ENCODE data around the gene ATG16L2.

The ATG16L2 gene

GRCh38 chr11:72767203-72768062, 46.8 kb upstream of the ATG16L2 start:
- no peak overlapping the region for H4K8ac ChIP-seq (ENCODE audit: low read depth, low read length)
- H3K27ac ChIP-seq (ENCODE audit: low read depth, low read length), result no peak overlapping the region
- no peak overlapping the region for H2BK5ac ChIP-seq (ENCODE audit: low read depth, low read length, poor library complexity)
- peak overlapping the region; percentile 58 for H3K18ac ChIP-seq (ENCODE audit: low read length)
- H3K4me1 ChIP-seq (ENCODE audit: control insufficient read depth in 1 of 2, insufficient read depth in 2 of 2, low read length in 2 of 2), result peaks cover 15 to 18% of the 10 kb centered on the region in 2 experiments
- H3K9ac ChIP-seq (ENCODE audit: low read length), result no peak overlapping the region
- H2BK120ac ChIP-seq (ENCODE audit: insufficient read depth, low read length, poor library complexity), result no peak overlapping the region
- H3K4ac ChIP-seq (ENCODE audit: low read depth, low read length), result no peak overlapping the region
- no peak overlapping the region for H3K14ac ChIP-seq (ENCODE audit: low read length)
- WGBS (ENCODE audit: extremely low coverage, insufficient coverage, insufficient read length), result no CpG with 5 or more reads among the region's 4 CpGs
- H4K91ac ChIP-seq (ENCODE audit: low read depth, low read length), result no peak overlapping the region
- no peak for DNase-seq
- no peaks in the 10 kb centered on the region for H3K27me3 ChIP-seq (ENCODE audit: insufficient read depth, low read length)
- no peak overlapping the region for H3K23ac ChIP-seq (ENCODE audit: low read length)
- H4K12ac ChIP-seq (ENCODE audit: low read depth, low read length), result no peak overlapping the region
- no peaks in the 10 kb centered on the region for H3K9me3 ChIP-seq (ENCODE audit: insufficient read depth, low read depth, low read length)
- no peak overlapping the region for H2BK12ac ChIP-seq (ENCODE audit: low read length)
- H3K79me2 ChIP-seq (ENCODE audit: control insufficient read depth, insufficient read depth, low read length, poor library complexity), result peaks cover 2% of the 10 kb centered on the region
- H2AK5ac ChIP-seq (ENCODE audit: low read length), result no peak overlapping the region
- H3K4me3 ChIP-seq (ENCODE audit: low read depth, low read length), result no peak overlapping the region
- H2AFZ ChIP-seq (ENCODE audit: insufficient read depth, low read length, poor library complexity), result no peak overlapping the region
- H3K36me3 ChIP-seq (ENCODE audit: control insufficient read depth in 1 of 2, insufficient read depth in 2 of 2, low read length in 2 of 2), result peaks cover 9 to 12% of the 10 kb centered on the region in 2 experiments
- no peak overlapping the region for H3K4me2 ChIP-seq (ENCODE audit: low read length)
- peaks cover 7% of the 10 kb centered on the region for H3K79me1 ChIP-seq (ENCODE audit: low read length)

GRCh38 chr11:72768581-72768980, 45.6 kb upstream of the ATG16L2 start:
- Histone ChIP-seq H3K9ac (ENCODE audit: low read length) (no peak overlapping the region), H3K4me3 (ENCODE audit: low read depth, low read length) (no peak overlapping the region), H3K79me1 (ENCODE audit: low read length) (peaks cover 7% of the 10 kb centered on the region), H3K4me1 (ENCODE audit: control insufficient read depth in 1 of 2, insufficient read depth in 2 of 2, low read length in 2 of 2) (peaks cover 21 to 27% of the 10 kb centered on the region in 2 experiments), H2AK5ac (ENCODE audit: low read length) (no peak overlapping the region), H3K23ac (ENCODE audit: low read length) (no peak overlapping the region), H2BK5ac (ENCODE audit: low read depth, low read length, poor library complexity) (no peak overlapping the region), H3K9me3 (ENCODE audit: insufficient read depth, low read depth, low read length) (no peaks in the 10 kb centered on the region), H2AFZ (ENCODE audit: insufficient read depth, low read length, poor library complexity) (no peak overlapping the region), H4K12ac (ENCODE audit: low read depth, low read length) (no peak overlapping the region), H3K18ac (ENCODE audit: low read length) (no peak overlapping the region), H2BK120ac (ENCODE audit: insufficient read depth, low read length, poor library complexity) (no peak overlapping the region), H4K8ac (ENCODE audit: low read depth, low read length) (no peak overlapping the region), H3K4me2 (ENCODE audit: low read length) (no peak overlapping the region), H4K91ac (ENCODE audit: low read depth, low read length) (no peak overlapping the region), H3K14ac (ENCODE audit: low read length) (no peak overlapping the region), H3K27me3 (ENCODE audit: insufficient read depth, low read length) (no peaks in the 10 kb centered on the region), H3K79me2 (ENCODE audit: control insufficient read depth, insufficient read depth, low read length, poor library complexity) (peaks cover 2% of the 10 kb centered on the region), H3K27ac (ENCODE audit: low read depth, low read length) (no peak overlapping the region), H3K4ac (ENCODE audit: low read depth, low read length) (no peak overlapping the region), H3K36me3 (ENCODE audit: control insufficient read depth in 1 of 2, insufficient read depth in 2 of 2, low read length in 2 of 2) (peaks cover 8 to 12% of the 10 kb centered on the region in 2 experiments), H2BK12ac (ENCODE audit: low read length) (no peak overlapping the region)
- DNase-seq, result no peak
- no CpG with 5 or more reads among the region's 3 CpGs for WGBS (ENCODE audit: extremely low coverage, insufficient coverage, insufficient read length)

- WGBS (ENCODE audit: extremely low coverage, insufficient coverage, insufficient read length), result no CpG with 5 or more reads among the region's 4 CpGs
- no peak overlapping the region for H3K27ac ChIP-seq (ENCODE audit: low read depth, low read length)
- DNase-seq, result no peak
- no peaks in the 10 kb centered on the region for H3K27me3 ChIP-seq (ENCODE audit: insufficient read depth, low read length)
- peaks cover 2% of the 10 kb centered on the region for H3K79me2 ChIP-seq (ENCODE audit: control insufficient read depth, insufficient read depth, low read length, poor library complexity)
- H2BK5ac ChIP-seq (ENCODE audit: low read depth, low read length, poor library complexity), result no peak overlapping the region
- H3K4me1 ChIP-seq (ENCODE audit: control insufficient read depth in 1 of 2, insufficient read depth in 2 of 2, low read length in 2 of 2), result peaks cover 31 to 34% of the 10 kb centered on the region in 2 experiments
- peaks cover 7% of the 10 kb centered on the region for H3K79me1 ChIP-seq (ENCODE audit: low read length)
- no peak overlapping the region for H3K9ac ChIP-seq (ENCODE audit: low read length)
- H2BK120ac ChIP-seq (ENCODE audit: insufficient read depth, low read length, poor library complexity), result no peak overlapping the region
- no peak overlapping the region for H3K4me2 ChIP-seq (ENCODE audit: low read length)
- H4K8ac ChIP-seq (ENCODE audit: low read depth, low read length), result no peak overlapping the region
- no peak overlapping the region for H4K91ac ChIP-seq (ENCODE audit: low read depth, low read length)
- no peak overlapping the region for H3K4me3 ChIP-seq (ENCODE audit: low read depth, low read length)
- no peak overlapping the region for H3K23ac ChIP-seq (ENCODE audit: low read length)
- no peak overlapping the region for H4K12ac ChIP-seq (ENCODE audit: low read depth, low read length)
- H2AK5ac ChIP-seq (ENCODE audit: low read length), result no peak overlapping the region
- H2AFZ ChIP-seq (ENCODE audit: insufficient read depth, low read length, poor library complexity), result no peak overlapping the region
- no peak overlapping the region for H3K14ac ChIP-seq (ENCODE audit: low read length)
- H3K18ac ChIP-seq (ENCODE audit: low read length), result no peak overlapping the region
- H3K9me3 ChIP-seq (ENCODE audit: insufficient read depth, low read depth, low read length), result no peaks in the 10 kb centered on the region
- no peak overlapping the region for H2BK12ac ChIP-seq (ENCODE audit: low read length)
- H3K4ac ChIP-seq (ENCODE audit: low read depth, low read length), result no peak overlapping the region
- H3K36me3 ChIP-seq (ENCODE audit: control insufficient read depth in 1 of 2, insufficient read depth in 2 of 2, low read length in 2 of 2), result peaks cover 5 to 12% of the 10 kb centered on the region in 2 experiments
These were observed 44.5 kb upstream of the ATG16L2 start for GRCh38 chr11:72769680-72770079.

DNA sequence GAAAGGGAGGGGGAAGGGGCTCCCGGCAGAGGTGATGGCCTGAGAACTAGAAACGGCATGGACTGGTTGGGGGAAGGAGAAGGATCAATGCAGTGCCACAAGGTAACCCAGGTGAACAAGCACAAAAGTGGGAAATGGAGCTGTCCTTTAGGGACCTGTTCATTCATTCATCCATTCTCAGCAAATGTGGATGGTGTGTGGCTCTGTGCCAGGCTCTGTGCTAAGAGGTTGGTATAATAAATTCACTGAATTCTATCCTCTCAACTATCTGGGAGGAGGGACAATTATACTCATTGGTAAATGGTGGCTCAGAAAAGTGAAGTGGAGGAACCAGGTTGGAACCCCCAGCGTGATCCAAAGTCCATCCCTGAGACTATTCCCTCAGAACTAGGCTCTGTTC, 43.4 kb upstream of the ATG16L2 start:
- H3K4me2 ChIP-seq (ENCODE audit: low read length), result no peak overlapping the region
- no peak overlapping the region for H2BK12ac ChIP-seq (ENCODE audit: low read length)
- peaks cover 8% of the 10 kb centered on the region for H3K79me1 ChIP-seq (ENCODE audit: low read length)
- no peak overlapping the region for H2AK5ac ChIP-seq (ENCODE audit: low read length)
- no peak overlapping the region for H2BK120ac ChIP-seq (ENCODE audit: insufficient read depth, low read length, poor library complexity)
- no peak overlapping the region for H4K8ac ChIP-seq (ENCODE audit: low read depth, low read length)
- H3K9me3 ChIP-seq (ENCODE audit: insufficient read depth, low read depth, low read length), result no peaks in the 10 kb centered on the region
- H3K14ac ChIP-seq (ENCODE audit: low read length), result no peak overlapping the region
- no peak overlapping the region for H2BK5ac ChIP-seq (ENCODE audit: low read depth, low read length, poor library complexity)
- DNase-seq, result no peak
- peak overlapping the region; percentile 11 for H3K4ac ChIP-seq (ENCODE audit: low read depth, low read length)
- no peak overlapping the region for H3K4me3 ChIP-seq (ENCODE audit: low read depth, low read length)
- peaks cover 2% of the 10 kb centered on the region for H3K79me2 ChIP-seq (ENCODE audit: control insufficient read depth, insufficient read depth, low read length, poor library complexity)
- no peaks in the 10 kb centered on the region for H3K27me3 ChIP-seq (ENCODE audit: insufficient read depth, low read length)
- no peak overlapping the region for H3K27ac ChIP-seq (ENCODE audit: low read depth, low read length)
- H4K91ac ChIP-seq (ENCODE audit: low read depth, low read length), result no peak overlapping the region
- no peak overlapping the region for H2AFZ ChIP-seq (ENCODE audit: insufficient read depth, low read length, poor library complexity)
- H3K4me1 ChIP-seq (ENCODE audit: control insufficient read depth in 1 of 2, insufficient read depth in 2 of 2, low read length in 2 of 2), result peaks cover 40 to 44% of the 10 kb centered on the region in 2 experiments
- no peak overlapping the region for H3K9ac ChIP-seq (ENCODE audit: low read length)
- H3K23ac ChIP-seq (ENCODE audit: low read length), result no peak overlapping the region
- H3K36me3 ChIP-seq (ENCODE audit: control insufficient read depth in 1 of 2, insufficient read depth in 2 of 2, low read length in 2 of 2), result peaks cover 5 to 12% of the 10 kb centered on the region in 2 experiments
- peak overlapping the region; percentile 19 for H3K18ac ChIP-seq (ENCODE audit: low read length)
- no CpG with 5 or more reads among the region's 3 CpGs for WGBS (ENCODE audit: extremely low coverage, insufficient coverage, insufficient read length)
- H4K12ac ChIP-seq (ENCODE audit: low read depth, low read length), result no peak overlapping the region

Measured in trophoblast cell (in vitro differentiated cells and primary cell).